Activated T-helper 2 cell treated with anti-CD3 and anti-CD28 coated beads, Interferon-gamma antibody, Interleukin-2, Interleukin-4, amounts not matched to agents 10 μg/mL and 5 μg/mL and 100 μg/mL, durations not matched to agents 14 hours and 24 hours and 36 hours (primary cell): ENCODE results near the gene GCC2. TPM values are rescaled to one million over a fixed set of nuclear protein-coding genes. Genes with fewer than 3 reads are reported as not detected.
"Not testable (repeated sequence)": the region's sequence is repeated elsewhere in the genome, so short reads cannot be mapped to it uniquely, and the experiment has no call there.

Source experiments
- DNase-seq: peaks from one replicate; pipeline ENCODE4 v3.0.0; 2021; ENCODE audit warnings: low spot score
- H3K27ac Mint-ChIP-seq: one replicate; pipeline ENCODE4 v1.8.0; 2021; ENCODE audit warnings: mixed read lengths
- H3K27me3 Mint-ChIP-seq: one replicate; pipeline ENCODE4 v1.8.0; 2021; ENCODE audit warnings: low read depth, mixed read lengths
- H3K36me3 Mint-ChIP-seq: one replicate; pipeline ENCODE4 v1.8.0; 2021; ENCODE audit warnings: low read depth, mixed read lengths
- H3K4me1 Mint-ChIP-seq: one replicate; pipeline ENCODE4 v1.8.0; 2021; ENCODE audit warnings: low read depth, mixed read lengths
- H3K4me3 Mint-ChIP-seq: one replicate; pipeline ENCODE4 v1.8.0; 2021; ENCODE audit warnings: low read depth, mild to moderate bottlenecking, moderate library complexity, mixed read lengths
- H3K9me3 Mint-ChIP-seq: one replicate; pipeline ENCODE4 v1.8.0; 2021; ENCODE audit warnings: mixed read lengths
- intact Hi-C: fragments of 100-400 bp; cut with micrococcal nuclease; formaldehyde crosslinking; loops from one replicate; pipeline ENCODE4 v1.15.1; 2023
- total RNA-seq: library from RNA; stranded (reverse); gene quantifications from 2 replicates; pipeline ENCODE4 v1.2.3, GENCODE V29; 2022

GCC2 gene
- total RNA-seq, 1 donor from 2014 or later = 38.8 TPM

DNA sequence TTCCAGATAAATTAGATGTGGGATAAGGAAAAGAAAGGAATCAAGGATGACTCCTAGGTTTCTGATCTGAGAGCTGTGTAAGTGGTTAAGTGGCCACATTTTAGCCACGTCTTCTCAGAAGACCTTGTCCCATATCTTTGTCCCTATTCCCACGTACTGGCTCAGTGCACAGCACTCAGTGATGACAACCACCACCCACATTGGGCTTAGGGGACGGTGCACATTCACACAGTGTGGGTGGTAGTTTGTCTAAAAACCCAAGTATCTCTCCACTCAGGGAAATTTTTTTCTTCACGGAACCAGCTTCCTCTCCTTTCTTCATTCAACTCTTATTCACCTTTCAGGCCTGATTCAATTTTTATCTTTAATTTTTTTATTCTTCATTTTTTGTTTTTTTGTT is 30.6 kb upstream of the GCC2 start:
- peaks cover 8% of the 10 kb centered on the region for H3K27me3 Mint-ChIP-seq
- no peak overlapping the region for H3K4me3 Mint-ChIP-seq
- intact Hi-C loops = loop anchor here (10.0 kb wide), 1 partner anchor 166 kb away; no protein-coding TSS in a partner anchor
- no peaks in the 10 kb centered on the region for H3K36me3 Mint-ChIP-seq
- H3K27ac Mint-ChIP-seq = no peak overlapping the region
- no peaks in the 10 kb centered on the region for H3K9me3 Mint-ChIP-seq
- DNase-seq = no peak
- no peaks in the 10 kb centered on the region for H3K4me1 Mint-ChIP-seq

DNA sequence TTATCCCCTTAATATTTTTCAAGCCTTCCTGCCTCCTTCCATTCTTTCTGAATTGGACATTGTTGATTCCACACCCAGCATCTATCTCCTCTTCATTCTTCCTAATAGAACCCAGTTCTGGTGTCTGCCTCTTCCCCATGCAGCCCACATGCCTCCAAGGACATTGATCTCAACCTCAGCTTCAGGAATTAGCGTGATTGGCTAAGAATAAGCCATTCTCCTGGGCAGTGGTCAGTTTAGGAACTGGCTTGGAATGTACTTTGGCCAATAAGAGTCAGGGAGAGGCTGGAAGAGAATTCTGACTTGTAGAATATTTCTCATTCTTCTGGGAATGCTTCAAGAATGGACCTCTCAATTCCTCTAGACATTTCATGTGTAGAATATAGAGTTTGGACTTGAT is 25.9 kb upstream of the GCC2 start:
- intact Hi-C loops = no loop called here
- H3K27me3 Mint-ChIP-seq = peaks cover 5% of the 10 kb centered on the region

DNA sequence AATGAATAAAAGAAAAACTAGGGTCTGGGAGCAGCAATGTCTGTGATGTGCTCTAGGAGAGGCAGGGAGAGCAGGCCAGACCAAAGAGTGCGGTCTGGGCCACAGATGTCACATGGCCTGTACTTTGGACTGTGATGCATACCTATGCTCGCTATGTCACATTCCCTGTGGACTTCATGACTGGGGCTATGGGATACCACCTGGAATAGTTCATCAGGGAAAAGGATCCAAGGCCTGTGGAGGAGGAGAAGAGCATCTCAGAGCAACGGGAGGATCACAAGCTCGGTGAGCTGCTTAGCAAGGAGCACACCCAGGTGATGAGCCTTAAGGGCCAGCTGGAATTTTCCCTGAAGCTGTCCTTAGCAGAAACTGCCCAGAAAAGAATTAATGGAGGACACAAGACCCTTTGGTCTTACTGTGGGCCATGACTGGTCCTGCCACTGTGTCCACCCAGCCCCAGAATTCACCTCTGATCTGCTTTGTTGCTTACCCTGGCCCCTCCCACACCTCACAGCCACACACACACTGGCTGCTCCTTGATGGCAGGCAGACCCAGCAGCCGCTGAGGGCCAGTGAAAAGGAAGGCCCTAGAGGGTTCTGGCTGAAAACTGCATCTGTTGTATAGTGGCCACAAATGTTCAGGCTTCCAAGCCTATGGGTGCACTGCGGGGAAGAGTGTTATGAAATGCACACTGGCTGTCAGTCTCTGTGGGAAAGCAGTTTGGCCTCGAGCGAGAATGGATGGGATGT is 25.3 kb upstream of the GCC2 start:
- Mint-ChIP-seq H3K9me3 (no peaks in the 10 kb centered on the region), H3K36me3 (no peaks in the 10 kb centered on the region), H3K4me3 (no peak overlapping the region), H3K4me1 (no peaks in the 10 kb centered on the region), H3K27ac (no peak overlapping the region), H3K27me3 (peaks cover 5% of the 10 kb centered on the region)
- DNase-seq = no peak
- intact Hi-C loops = no loop called here

More for the DNA sequence above, 25.9 kb upstream of the GCC2 start:
- DNase-seq = no peak
- H3K4me3 Mint-ChIP-seq = no peak overlapping the region
- H3K36me3 Mint-ChIP-seq = no peaks in the 10 kb centered on the region
- no peak overlapping the region for H3K27ac Mint-ChIP-seq
- H3K9me3 Mint-ChIP-seq = no peaks in the 10 kb centered on the region
- no peaks in the 10 kb centered on the region for H3K4me1 Mint-ChIP-seq

DNA sequence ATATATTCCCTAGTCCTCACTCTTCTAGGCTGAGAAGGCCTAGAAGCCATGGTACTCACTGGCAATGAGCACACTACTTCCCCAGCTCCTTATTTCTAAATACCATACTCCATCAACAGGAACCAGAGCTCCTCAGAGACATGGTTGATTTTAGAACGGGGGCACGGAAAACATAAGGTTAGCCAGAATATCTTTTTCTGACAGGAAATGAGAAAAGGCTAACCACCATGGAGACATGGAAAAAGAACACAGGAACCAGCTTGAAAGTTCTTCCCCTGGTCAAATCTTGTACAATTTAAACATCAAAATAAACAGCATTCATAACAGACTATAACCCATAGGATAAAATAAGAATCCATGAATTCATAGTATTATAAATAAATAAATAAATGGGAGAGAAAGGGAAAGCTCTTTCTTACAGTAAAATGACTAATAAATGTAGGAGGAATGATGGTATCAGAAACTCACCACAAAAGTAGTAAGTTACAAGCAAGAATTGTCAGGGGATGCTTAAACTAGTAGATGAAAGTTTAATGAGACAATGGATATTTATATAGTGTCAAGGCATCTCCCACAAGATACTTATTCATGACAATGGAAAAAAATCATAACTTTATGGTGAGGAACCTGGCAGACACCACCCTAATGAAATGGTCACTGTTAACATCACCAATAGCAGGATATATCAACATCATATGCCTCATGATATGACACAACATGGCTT is 20.6 kb upstream of the GCC2 start:
- Mint-ChIP-seq H3K27me3 (peaks cover 14% of the 10 kb centered on the region), H3K4me3 (no peak overlapping the region), H3K9me3 (no peaks in the 10 kb centered on the region), H3K36me3 (no peaks in the 10 kb centered on the region), H3K27ac (no peak overlapping the region), H3K4me1 (no peaks in the 10 kb centered on the region)
- intact Hi-C loops = no loop called here
- DNase-seq = no peak

GRCh38 chr2:108435578-108435977 is 13.4 kb upstream of the GCC2 start:
- H3K27me3 Mint-ChIP-seq = peaks cover 26% of the 10 kb centered on the region
- H3K36me3 Mint-ChIP-seq, intact Hi-C loops, DNase-seq, H3K9me3 Mint-ChIP-seq, H3K4me1 Mint-ChIP-seq, H3K4me3 Mint-ChIP-seq, H3K27ac Mint-ChIP-seq: not testable (repeated sequence)

GRCh38 chr2:108436976-108437375 is 12.0 kb upstream of the GCC2 start:
- intact Hi-C loops = no loop called here
- no peak overlapping the region for H3K4me3 Mint-ChIP-seq

GRCh38 chr2:108441712-108442111 is 7.3 kb upstream of the GCC2 start:
- no peaks in the 10 kb centered on the region for H3K36me3 Mint-ChIP-seq
- no peak overlapping the region for H3K4me3 Mint-ChIP-seq
- H3K27me3 Mint-ChIP-seq = peaks cover 12% of the 10 kb centered on the region
- DNase-seq = no peak
- no peak overlapping the region for H3K27ac Mint-ChIP-seq
- intact Hi-C loops = no loop called here
- peaks cover 7% of the 10 kb centered on the region for H3K9me3 Mint-ChIP-seq
- H3K4me1 Mint-ChIP-seq = peaks cover 7% of the 10 kb centered on the region

More at GRCh38 chr2:108436976-108437375, 12.0 kb upstream of the GCC2 start:
- Mint-ChIP-seq H3K4me1 (peaks cover 8% of the 10 kb centered on the region), H3K27ac (no peak overlapping the region), H3K27me3 (peaks cover 19% of the 10 kb centered on the region), H3K36me3 (no peaks in the 10 kb centered on the region), H3K9me3 (no peaks in the 10 kb centered on the region)
- no peak for DNase-seq

DNA sequence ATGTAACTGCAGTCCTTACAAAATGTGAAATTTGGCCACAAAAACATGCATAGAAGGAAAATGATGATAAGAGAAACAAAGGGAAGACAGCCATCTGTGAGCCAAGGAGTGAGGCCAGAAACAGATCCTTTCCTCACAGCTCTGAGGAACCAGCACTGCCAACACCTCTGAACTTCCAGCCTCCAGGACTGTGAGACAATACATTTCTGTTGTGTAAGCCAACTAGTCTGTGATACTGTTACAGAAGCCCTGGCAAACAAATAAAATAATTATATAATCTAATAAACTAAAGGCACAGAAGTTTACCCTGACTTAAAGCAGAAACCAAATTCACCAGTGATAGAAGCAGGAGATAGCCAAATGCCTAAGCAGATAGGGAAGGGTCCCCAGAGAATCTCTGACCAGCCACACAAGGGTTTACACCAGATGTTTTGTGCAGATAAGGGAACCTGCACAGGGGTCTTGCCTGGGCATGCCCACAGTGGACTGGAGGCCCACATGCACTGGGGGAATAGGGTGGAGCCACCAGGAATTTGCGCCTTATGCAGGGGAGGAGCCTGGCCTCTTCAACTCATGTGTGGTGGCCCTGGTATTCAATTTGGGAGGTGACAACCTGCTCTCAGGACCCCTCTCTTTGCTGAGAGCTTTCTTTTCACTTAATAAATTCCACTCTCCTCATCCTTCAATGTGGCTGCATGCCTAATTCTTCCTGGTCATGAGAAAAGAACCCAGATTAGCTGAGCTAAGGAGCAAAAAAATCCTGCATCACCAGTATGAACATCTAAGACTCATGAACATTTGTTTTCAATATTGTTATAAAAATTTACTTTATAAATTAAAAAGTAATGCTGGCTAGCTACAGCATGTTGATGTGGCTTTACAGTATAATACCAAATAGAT is 3.8 kb upstream of the GCC2 start:
- Mint-ChIP-seq H3K27ac (no peak overlapping the region), H3K4me1 (peaks cover 15% of the 10 kb centered on the region), H3K27me3 (peaks cover 2% of the 10 kb centered on the region), H3K9me3 (peaks cover 7% of the 10 kb centered on the region), H3K36me3 (no peaks in the 10 kb centered on the region), H3K4me3 (no peak overlapping the region)
- intact Hi-C loops = no loop called here
- no peak for DNase-seq

GRCh38 chr2:108446703-108447102 is 2.3 kb upstream of the GCC2 start:
- intact Hi-C loops = no loop called here
- peaks cover 28% of the 10 kb centered on the region for H3K4me1 Mint-ChIP-seq
- H3K9me3 Mint-ChIP-seq = peaks cover 7% of the 10 kb centered on the region
- no peak overlapping the region for H3K4me3 Mint-ChIP-seq
- DNase-seq = no peak
- peaks cover 9% of the 10 kb centered on the region for H3K36me3 Mint-ChIP-seq
- H3K27me3 Mint-ChIP-seq = no peaks in the 10 kb centered on the region
- no peak overlapping the region for H3K27ac Mint-ChIP-seq

DNA sequence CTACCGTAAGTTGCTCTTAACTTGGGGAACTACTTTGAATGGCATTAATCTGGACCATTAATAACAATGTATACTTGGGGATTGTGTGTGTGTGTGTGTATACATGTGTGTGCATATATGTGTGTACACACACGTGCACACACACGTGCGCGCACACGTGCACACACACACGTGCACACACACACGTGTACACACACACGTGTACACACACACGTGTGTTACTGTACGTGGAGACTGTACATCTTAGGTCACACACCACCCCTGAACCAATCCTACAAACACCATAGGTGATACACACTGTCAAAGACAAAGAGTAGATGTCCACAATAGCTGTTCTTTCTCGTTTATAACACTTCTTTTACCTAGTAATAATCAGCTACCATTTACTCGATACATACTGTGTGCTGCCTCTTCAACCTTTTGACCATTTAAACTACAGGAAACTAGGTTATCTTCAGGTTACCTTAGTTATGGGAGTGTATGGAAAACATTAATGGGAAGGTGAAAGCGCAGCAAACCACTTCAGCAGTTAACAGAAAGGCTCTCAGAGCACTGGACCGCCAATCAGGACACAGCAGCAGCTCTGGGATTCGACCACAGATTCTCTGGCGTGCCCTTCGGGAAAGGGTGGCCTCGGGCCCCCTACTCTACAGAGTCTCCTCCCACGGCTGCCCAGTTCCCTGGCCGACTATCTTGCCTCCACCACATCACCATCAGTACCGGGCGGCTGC is 894 bp upstream of the GCC2 start:
- Mint-ChIP-seq H3K27ac (peak overlapping the region; percentile 95), H3K36me3 (peaks cover 23% of the 10 kb centered on the region), H3K4me3 (peak overlapping the region; percentile 93), H3K4me1 (peaks cover 37% of the 10 kb centered on the region), H3K9me3 (peaks cover 7% of the 10 kb centered on the region), H3K27me3 (no peaks in the 10 kb centered on the region)
- intact Hi-C loops = loop anchor here (2.0 kb wide), 2 partner anchors 137 to 339 kb away; partner anchors contain the start of gene CCDC138
- no peak for DNase-seq

GRCh38 chr2:108449410-108450130 is 564 bp downstream of the GCC2 start:
- H3K9me3 Mint-ChIP-seq = no peaks in the 10 kb centered on the region
- peak overlapping the region; percentile 93 for H3K4me3 Mint-ChIP-seq
- peak; percentile 14 for DNase-seq
- H3K27ac Mint-ChIP-seq = peak overlapping the region; percentile 95
- H3K36me3 Mint-ChIP-seq = peaks cover 36% of the 10 kb centered on the region
- intact Hi-C loops = loop anchor here (1.0 to 2.0 kb wide), 4 partner anchors 85 to 337 kb away; partner anchors contain the start of genes CCDC138, LIMS1 and RANBP2
- peaks cover 39% of the 10 kb centered on the region for H3K4me1 Mint-ChIP-seq
- H3K27me3 Mint-ChIP-seq = no peaks in the 10 kb centered on the region
